TTC549 (cell line): ENCODE data around the gene ZNF423.

Experiments used
- FAIRE-seq: peaks from 2 replicates; lab custom pipeline; 2012; peaks lifted over from hg19 to GRCh38; lab: Jason Lieb, UNC

Gene ZNF423

GRCh38 chr16:49848530-49848929 is 7.4 kb downstream of the ZNF423 start:
- no peak for FAIRE-seq

- FAIRE-seq = no peak
These were observed 9.1 kb downstream of the ZNF423 start for GRCh38 chr16:49846800-49847199.

- no peak for FAIRE-seq
These were observed 11.6 kb downstream of the ZNF423 start for GRCh38 chr16:49844359-49844758.

- no peak for FAIRE-seq
These were observed 12.2 kb downstream of the ZNF423 start for GRCh38 chr16:49843758-49844157.

- no peak for FAIRE-seq
These were observed 12.9 kb downstream of the ZNF423 start for GRCh38 chr16:49842972-49843371.

GRCh38 chr16:49839017-49839825 is 16.7 kb downstream of the ZNF423 start:
- FAIRE-seq = no peak

- FAIRE-seq = no peak
These were observed 17.4 kb downstream of the ZNF423 start for GRCh38 chr16:49838441-49839016.

GRCh38 chr16:49837688-49838410 is 18.1 kb downstream of the ZNF423 start:
- FAIRE-seq = no peak

- no peak for FAIRE-seq
These were observed 19.2 kb downstream of the ZNF423 start for GRCh38 chr16:49836668-49837067.

- no peak for FAIRE-seq
These were observed 19.7 kb downstream of the ZNF423 start for GRCh38 chr16:49836218-49836617.

GRCh38 chr16:49835161-49835777 is 20.6 kb downstream of the ZNF423 start:
- FAIRE-seq = no peak

- no peak for FAIRE-seq
These were observed 21.3 kb downstream of the ZNF423 start for GRCh38 chr16:49834531-49835151.

- FAIRE-seq = no peak
These were observed 21.9 kb downstream of the ZNF423 start for GRCh38 chr16:49833796-49834530.

- FAIRE-seq = no peak
These were observed 22.8 kb downstream of the ZNF423 start for GRCh38 chr16:49833085-49833484.

- FAIRE-seq = no peak
These were observed 23.7 kb downstream of the ZNF423 start for GRCh38 chr16:49832177-49832576.

- no peak for FAIRE-seq
These were observed 25.0 kb downstream of the ZNF423 start for GRCh38 chr16:49830873-49831272.

- FAIRE-seq = no peak
These were observed 27.2 kb downstream of the ZNF423 start for GRCh38 chr16:49828533-49829267.

GRCh38 chr16:49827805-49828438 is 28.0 kb downstream of the ZNF423 start:
- FAIRE-seq = no peak

GRCh38 chr16:49826515-49826914 is 29.4 kb downstream of the ZNF423 start:
- no peak for FAIRE-seq

- no peak for FAIRE-seq
These were observed 30.9 kb downstream of the ZNF423 start for GRCh38 chr16:49825041-49825440.
